Measurements from ENCODE around the gene GPR137B.

- TF ChIP-seq, protein P1, sequence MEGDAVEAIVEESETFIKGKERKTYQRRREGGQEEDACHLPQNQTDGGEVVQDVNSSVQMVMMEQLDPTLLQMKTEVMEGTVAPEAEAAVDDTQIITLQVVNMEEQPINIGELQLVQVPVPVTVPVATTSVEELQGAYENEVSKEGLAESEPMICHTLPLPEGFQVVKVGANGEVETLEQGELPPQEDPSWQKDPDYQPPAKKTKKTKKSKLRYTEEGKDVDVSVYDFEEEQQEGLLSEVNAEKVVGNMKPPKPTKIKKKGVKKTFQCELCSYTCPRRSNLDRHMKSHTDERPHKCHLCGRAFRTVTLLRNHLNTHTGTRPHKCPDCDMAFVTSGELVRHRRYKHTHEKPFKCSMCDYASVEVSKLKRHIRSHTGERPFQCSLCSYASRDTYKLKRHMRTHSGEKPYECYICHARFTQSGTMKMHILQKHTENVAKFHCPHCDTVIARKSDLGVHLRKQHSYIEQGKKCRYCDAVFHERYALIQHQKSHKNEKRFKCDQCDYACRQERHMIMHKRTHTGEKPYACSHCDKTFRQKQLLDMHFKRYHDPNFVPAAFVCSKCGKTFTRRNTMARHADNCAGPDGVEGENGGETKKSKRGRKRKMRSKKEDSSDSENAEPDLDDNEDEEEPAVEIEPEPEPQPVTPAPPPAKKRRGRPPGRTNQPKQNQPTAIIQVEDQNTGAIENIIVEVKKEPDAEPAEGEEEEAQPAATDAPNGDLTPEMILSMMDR (conservative IDR thresholded peaks at IDR 0.05; ENCODE audit: low read depth, low read length) = no peak
- TF ChIP-seq POLR2A (IDR thresholded peaks at IDR 0.05; ENCODE audit: low read depth, low read length) (no peak), RAD21 (IDR thresholded peaks at IDR 0.05; ENCODE audit: low read length) (no peak), USF2 (IDR thresholded peaks at IDR 0.05; ENCODE audit: low read depth, low read length) (no peak), BHLHE40 (IDR thresholded peaks at IDR 0.05; ENCODE audit: low read depth, low read length) (no peak), CEBPB (IDR thresholded peaks at IDR 0.05; ENCODE audit: low read depth, low read length) (no peak)
These were observed 64.2 kb downstream of the GPR137B start for GRCh38 chr1:236206548-236206947.
